ENCODE data around the gene TPCN2. TPM values are rescaled to one million over a fixed set of nuclear protein-coding genes. Genes with fewer than 3 reads are reported as not detected.

The TPCN2 gene
- total and polyA plus RNA-seq, 2 of the 8 experiments (the other 6 are each of a cell fraction or from before 2014, with no cell fraction given): 9.7 to 18.6 TPM

GRCh38 chr11:69109101-69109500 lies 60.4 kb downstream of the TPCN2 start (continued):
- TF ChIP-seq CHD7 (IDR thresholded peaks at IDR 0.05; ENCODE audit: insufficient replicate concordance, low read length) (no peak), MAX (IDR thresholded peaks at IDR 0.05) (no peak), ASH2L (IDR thresholded peaks at IDR 0.05; ENCODE audit: low read length) (no peak), RAD21 (IDR thresholded peaks at IDR 0.05 in 1 of 2, conservative IDR thresholded peaks at IDR 0.05 in 1 of 2; ENCODE audit: low read depth in 2 of 2, low read length in 2 of 2) (no peak), HDAC2 (IDR thresholded peaks at IDR 0.05; ENCODE audit: borderline replicate concordance in 1 of 2, low read depth in 2 of 2, low read length in 2 of 2) (no peak), BRCA1 (IDR thresholded peaks at IDR 0.05; ENCODE audit: low read depth, low read length) (no peak), SRF (IDR thresholded peaks at IDR 0.05; ENCODE audit: low read depth, low read length) (no peak), ATF3 (IDR thresholded peaks at IDR 0.05; ENCODE audit: insufficient read depth, low read depth, low read length) (no peak), EP300 (IDR thresholded peaks at IDR 0.05; ENCODE audit: borderline replicate concordance in 1 of 2, low read depth in 2 of 2, low read length in 2 of 2) (no peak), KDM5A (IDR thresholded peaks at IDR 0.05; ENCODE audit: low read length) (no peak)
